Activated T-cell treated with anti-CD3 and anti-CD28 coated beads, Interleukin-2, amount 50 U/mL, for 24 hours (primary cell): Measurements from ENCODE around the gene TULP4.

ENCODE experiments used
- DNase-seq: peaks from one replicate; pipeline ENCODE4 v3.0.0-alpha.2; 2020
- H3K27ac Mint-ChIP-seq: 2 replicates; pipeline ENCODE4 v1.8.0; 2020; ENCODE audit warnings: mild to moderate bottlenecking, mixed read lengths
- H3K27me3 Mint-ChIP-seq: 2 replicates; pipeline ENCODE4 v1.8.0; 2020; ENCODE audit warnings: mixed read lengths
- H3K36me3 Mint-ChIP-seq: 2 replicates; pipeline ENCODE4 v1.8.0; 2020; ENCODE audit warnings: low read depth, mixed read lengths
- H3K4me1 Mint-ChIP-seq: 2 replicates; pipeline ENCODE4 v1.8.0; 2020; ENCODE audit warnings: low read depth, mixed read lengths
- H3K4me3 Mint-ChIP-seq: 2 replicates; pipeline ENCODE4 v1.8.0; 2020; ENCODE audit warnings: mild to moderate bottlenecking, moderate library complexity, mixed read lengths
- H3K9me3 Mint-ChIP-seq: 2 replicates; pipeline ENCODE4 v1.8.0; 2020; ENCODE audit warnings: mixed read lengths

TULP4 gene

DNA sequence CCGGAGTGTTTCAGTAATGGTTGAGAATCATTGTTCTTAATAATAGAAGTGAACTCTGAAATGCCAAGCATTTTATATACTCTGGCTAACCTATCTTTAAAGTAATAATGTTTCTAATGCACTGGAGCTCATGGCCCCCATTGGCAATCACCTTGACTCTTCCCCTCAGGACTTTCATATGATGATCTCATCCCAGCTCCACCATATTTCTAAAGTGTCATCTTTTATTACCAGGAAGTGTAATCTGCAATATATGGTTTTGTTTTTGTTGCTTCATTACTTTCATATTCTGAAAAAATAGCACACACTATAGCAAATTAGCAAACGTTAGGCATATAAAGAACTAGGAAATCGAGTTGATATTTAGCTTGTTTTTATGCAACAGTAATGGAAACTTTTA, 60.3 kb downstream of the TULP4 start:
- no peak overlapping the region for H3K4me3 Mint-ChIP-seq
- H3K4me1 Mint-ChIP-seq = peaks cover 4% of the 10 kb centered on the region
- H3K9me3 Mint-ChIP-seq = no peaks in the 10 kb centered on the region
- no peaks in the 10 kb centered on the region for H3K36me3 Mint-ChIP-seq
- DNase-seq = no peak
- H3K27ac Mint-ChIP-seq = no peak overlapping the region
- H3K27me3 Mint-ChIP-seq = no peaks in the 10 kb centered on the region

- no peak overlapping the region for H3K4me3 Mint-ChIP-seq
- peaks cover 4% of the 10 kb centered on the region for H3K4me1 Mint-ChIP-seq
- H3K9me3 Mint-ChIP-seq = no peaks in the 10 kb centered on the region
- H3K36me3 Mint-ChIP-seq = no peaks in the 10 kb centered on the region
- H3K27me3 Mint-ChIP-seq = no peaks in the 10 kb centered on the region
- H3K27ac Mint-ChIP-seq = no peak overlapping the region
- no peak for DNase-seq
Observed at GRCh38 chr6:158373214-158373613, 60.9 kb downstream of the TULP4 start.

GRCh38 chr6:158374020-158374419, 61.8 kb downstream of the TULP4 start:
- Mint-ChIP-seq H3K9me3 (no peaks in the 10 kb centered on the region), H3K36me3 (no peaks in the 10 kb centered on the region), H3K4me1 (peaks cover 4% of the 10 kb centered on the region), H3K27ac (no peak overlapping the region), H3K27me3 (no peaks in the 10 kb centered on the region), H3K4me3 (no peak overlapping the region)
- no peak for DNase-seq

- H3K27ac Mint-ChIP-seq = no peak overlapping the region
Observed at GRCh38 chr6:158376631-158377081, 64.4 kb downstream of the TULP4 start.

DNA sequence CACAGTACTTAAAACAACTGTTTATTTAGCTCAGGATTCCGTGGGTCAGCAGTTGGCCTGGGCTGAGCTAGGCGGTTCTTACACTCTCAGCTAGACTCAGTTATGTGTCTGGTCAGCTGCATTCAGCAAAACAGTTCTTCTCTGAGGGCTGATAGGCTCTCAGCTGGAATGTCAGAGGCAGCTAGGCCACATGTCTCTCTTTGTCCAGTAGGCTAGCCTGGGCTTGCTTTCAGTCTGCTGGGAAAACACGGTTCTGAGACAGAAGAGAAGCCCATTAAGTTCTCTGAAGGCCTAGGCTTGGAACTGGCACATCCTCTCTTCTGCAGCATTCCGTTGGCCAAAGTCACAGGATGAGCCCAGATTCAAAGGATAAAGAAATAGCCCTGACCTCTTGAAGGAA, 65.6 kb downstream of the TULP4 start:
- DNase-seq = no peak
- Mint-ChIP-seq H3K36me3 (no peaks in the 10 kb centered on the region), H3K4me1 (peaks cover 6% of the 10 kb centered on the region), H3K27me3 (no peaks in the 10 kb centered on the region), H3K27ac (no peak overlapping the region), H3K9me3 (no peaks in the 10 kb centered on the region), H3K4me3 (no peak overlapping the region)

More at GRCh38 chr6:158376631-158377081, 64.4 kb downstream of the TULP4 start:
- Mint-ChIP-seq H3K36me3 (no peaks in the 10 kb centered on the region), H3K4me1 (peaks cover 11% of the 10 kb centered on the region), H3K9me3 (no peaks in the 10 kb centered on the region), H3K27me3 (no peaks in the 10 kb centered on the region), H3K4me3 (no peak overlapping the region)
- DNase-seq = no peak

DNA sequence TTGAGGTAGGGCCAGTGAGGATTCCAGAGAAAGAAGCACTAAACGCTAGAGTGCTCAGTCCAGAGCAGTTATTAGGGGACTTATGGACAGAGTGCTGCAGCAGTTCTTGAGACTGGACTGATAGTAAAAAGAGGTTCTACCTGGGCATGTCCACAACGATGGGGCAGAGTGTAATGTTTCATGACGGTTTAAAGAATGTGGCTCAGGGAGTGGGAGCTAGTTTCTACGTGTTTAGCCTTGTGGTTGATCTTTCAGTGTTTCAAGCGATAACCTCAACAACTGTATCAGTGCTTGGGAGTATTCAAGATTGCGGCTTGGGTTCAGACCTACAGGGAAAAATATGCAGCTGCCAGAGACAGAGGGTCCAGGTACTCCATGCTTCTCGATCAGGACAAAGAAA, 67.1 kb downstream of the TULP4 start:
- Mint-ChIP-seq H3K4me1 (peaks cover 6% of the 10 kb centered on the region), H3K9me3 (no peaks in the 10 kb centered on the region), H3K27ac (no peak overlapping the region), H3K4me3 (no peak overlapping the region), H3K27me3 (no peaks in the 10 kb centered on the region), H3K36me3 (no peaks in the 10 kb centered on the region)
- no peak for DNase-seq

DNA sequence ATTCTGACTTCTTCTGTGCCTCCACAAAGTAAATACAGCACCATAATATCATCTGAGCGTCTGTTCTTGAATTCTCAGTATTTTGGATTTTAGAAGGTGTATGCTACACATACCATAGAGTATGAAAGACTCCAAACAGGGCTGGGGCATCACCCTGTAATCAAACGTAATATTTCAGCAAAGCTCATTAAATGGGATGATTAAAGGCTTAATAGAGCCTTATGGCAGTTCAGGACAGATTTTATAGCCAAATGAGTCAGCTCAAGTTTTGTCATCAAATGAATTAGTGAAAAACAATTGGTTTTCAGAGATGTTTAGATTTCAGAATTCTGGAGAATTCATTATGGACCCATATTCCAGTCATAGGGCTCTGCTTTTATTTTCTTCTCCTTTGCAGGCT, 68.9 kb downstream of the TULP4 start:
- Mint-ChIP-seq H3K9me3 (no peaks in the 10 kb centered on the region), H3K4me3 (no peak overlapping the region), H3K4me1 (peaks cover 6% of the 10 kb centered on the region), H3K36me3 (no peaks in the 10 kb centered on the region), H3K27me3 (no peaks in the 10 kb centered on the region), H3K27ac (no peak overlapping the region)
- DNase-seq = no peak

DNA sequence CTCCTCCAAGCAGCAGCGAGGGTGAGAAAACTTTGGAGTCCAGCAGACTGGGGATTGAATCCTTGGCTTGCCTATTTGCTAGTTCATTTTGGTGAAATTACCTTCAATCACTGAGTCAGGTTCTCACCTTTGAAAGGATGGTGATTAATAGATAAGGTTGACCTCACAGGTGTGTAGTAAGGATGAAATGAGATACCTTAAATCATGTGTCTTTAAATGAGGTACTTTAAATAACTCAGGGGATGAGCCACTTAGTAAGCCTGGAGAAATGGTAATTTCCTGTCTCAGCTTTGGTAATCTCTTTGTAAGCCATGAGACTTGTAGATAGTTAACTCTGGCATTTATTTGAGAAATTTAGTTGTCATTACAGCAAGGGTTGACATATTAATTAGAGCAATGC, 70.2 kb downstream of the TULP4 start:
- Mint-ChIP-seq H3K4me3 (no peak overlapping the region), H3K27ac (no peak overlapping the region), H3K9me3 (no peaks in the 10 kb centered on the region), H3K36me3 (no peaks in the 10 kb centered on the region), H3K4me1 (peaks cover 9% of the 10 kb centered on the region), H3K27me3 (no peaks in the 10 kb centered on the region)
- DNase-seq = no peak

DNA sequence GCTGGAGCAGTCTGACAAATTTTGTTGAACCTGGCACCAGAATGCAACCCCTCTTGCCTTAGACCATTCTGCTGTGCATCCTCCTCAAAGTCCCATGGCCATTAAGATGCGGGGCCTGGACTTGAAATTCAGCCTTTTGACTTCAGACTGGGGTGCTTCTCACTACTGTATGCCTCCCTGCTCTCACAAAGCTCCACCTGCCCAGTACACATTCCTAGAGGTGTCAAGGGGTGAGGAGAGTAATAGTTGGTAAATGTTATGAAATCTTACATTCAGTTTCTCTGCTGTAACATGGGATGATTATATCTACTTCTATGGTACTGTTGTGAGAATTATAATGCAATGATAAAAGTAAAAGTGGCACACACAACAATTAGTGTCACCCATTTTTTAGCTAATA, 70.8 kb downstream of the TULP4 start:
- no peaks in the 10 kb centered on the region for H3K36me3 Mint-ChIP-seq
- H3K4me1 Mint-ChIP-seq = peaks cover 9% of the 10 kb centered on the region
- H3K4me3 Mint-ChIP-seq = no peak overlapping the region
- H3K9me3 Mint-ChIP-seq = no peaks in the 10 kb centered on the region
- DNase-seq = no peak
- no peaks in the 10 kb centered on the region for H3K27me3 Mint-ChIP-seq
- no peak overlapping the region for H3K27ac Mint-ChIP-seq

- H3K4me3 Mint-ChIP-seq = no peak overlapping the region
- peaks cover 9% of the 10 kb centered on the region for H3K4me1 Mint-ChIP-seq
Observed at GRCh38 chr6:158383542-158383941, 71.3 kb downstream of the TULP4 start.

GRCh38 chr6:158384671-158385110, 72.4 kb downstream of the TULP4 start:
- Mint-ChIP-seq H3K27me3 (no peaks in the 10 kb centered on the region), H3K36me3 (no peaks in the 10 kb centered on the region), H3K4me3 (no peak overlapping the region), H3K4me1 (peaks cover 9% of the 10 kb centered on the region), H3K27ac (no peak overlapping the region), H3K9me3 (no peaks in the 10 kb centered on the region)
- DNase-seq = no peak

More at GRCh38 chr6:158383542-158383941, 71.3 kb downstream of the TULP4 start:
- no peaks in the 10 kb centered on the region for H3K27me3 Mint-ChIP-seq
- no peak overlapping the region for H3K27ac Mint-ChIP-seq
- H3K9me3 Mint-ChIP-seq = no peaks in the 10 kb centered on the region
- H3K36me3 Mint-ChIP-seq = no peaks in the 10 kb centered on the region
- no peak for DNase-seq

GRCh38 chr6:158387036-158387435, 74.8 kb downstream of the TULP4 start:
- peaks cover 2% of the 10 kb centered on the region for H3K9me3 Mint-ChIP-seq
- H3K27me3 Mint-ChIP-seq = no peaks in the 10 kb centered on the region
- H3K4me3 Mint-ChIP-seq = no peak overlapping the region
- no peak overlapping the region for H3K27ac Mint-ChIP-seq
- H3K36me3 Mint-ChIP-seq = peaks cover 1% of the 10 kb centered on the region
- H3K4me1 Mint-ChIP-seq = peaks cover 4% of the 10 kb centered on the region
- no peak for DNase-seq

DNA sequence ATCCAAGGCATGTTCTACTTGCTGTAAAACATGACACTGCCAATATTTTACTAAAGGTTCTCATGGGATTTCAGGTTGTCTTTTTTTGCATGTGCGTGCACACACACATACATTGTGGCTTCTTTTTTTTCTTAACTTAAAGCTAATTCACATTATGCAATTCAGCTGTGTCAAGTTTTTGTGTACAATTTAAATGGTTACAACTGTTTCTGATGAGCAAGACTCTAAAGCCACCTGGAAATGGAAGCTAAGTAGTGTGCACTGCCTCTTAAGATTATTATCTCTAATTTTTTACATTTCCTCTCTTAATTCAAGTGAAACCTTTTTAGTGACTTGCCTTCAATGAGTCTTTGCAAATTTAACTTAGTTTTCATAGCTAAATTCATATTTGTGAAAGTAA, 75.3 kb downstream of the TULP4 start:
- H3K4me3 Mint-ChIP-seq = no peak overlapping the region
- no peaks in the 10 kb centered on the region for H3K27me3 Mint-ChIP-seq
- H3K36me3 Mint-ChIP-seq = peaks cover 4% of the 10 kb centered on the region
- peaks cover 4% of the 10 kb centered on the region for H3K4me1 Mint-ChIP-seq
- no peak for DNase-seq
- H3K27ac Mint-ChIP-seq = no peak overlapping the region
- peaks cover 2% of the 10 kb centered on the region for H3K9me3 Mint-ChIP-seq

- no peak for DNase-seq
- H3K9me3 Mint-ChIP-seq = peaks cover 2% of the 10 kb centered on the region
- peaks cover 11% of the 10 kb centered on the region for H3K36me3 Mint-ChIP-seq
- peaks cover 4% of the 10 kb centered on the region for H3K4me1 Mint-ChIP-seq
- no peak overlapping the region for H3K4me3 Mint-ChIP-seq
- no peak overlapping the region for H3K27ac Mint-ChIP-seq
- no peaks in the 10 kb centered on the region for H3K27me3 Mint-ChIP-seq
Observed at GRCh38 chr6:158388727-158389126, 76.5 kb downstream of the TULP4 start.

DNA sequence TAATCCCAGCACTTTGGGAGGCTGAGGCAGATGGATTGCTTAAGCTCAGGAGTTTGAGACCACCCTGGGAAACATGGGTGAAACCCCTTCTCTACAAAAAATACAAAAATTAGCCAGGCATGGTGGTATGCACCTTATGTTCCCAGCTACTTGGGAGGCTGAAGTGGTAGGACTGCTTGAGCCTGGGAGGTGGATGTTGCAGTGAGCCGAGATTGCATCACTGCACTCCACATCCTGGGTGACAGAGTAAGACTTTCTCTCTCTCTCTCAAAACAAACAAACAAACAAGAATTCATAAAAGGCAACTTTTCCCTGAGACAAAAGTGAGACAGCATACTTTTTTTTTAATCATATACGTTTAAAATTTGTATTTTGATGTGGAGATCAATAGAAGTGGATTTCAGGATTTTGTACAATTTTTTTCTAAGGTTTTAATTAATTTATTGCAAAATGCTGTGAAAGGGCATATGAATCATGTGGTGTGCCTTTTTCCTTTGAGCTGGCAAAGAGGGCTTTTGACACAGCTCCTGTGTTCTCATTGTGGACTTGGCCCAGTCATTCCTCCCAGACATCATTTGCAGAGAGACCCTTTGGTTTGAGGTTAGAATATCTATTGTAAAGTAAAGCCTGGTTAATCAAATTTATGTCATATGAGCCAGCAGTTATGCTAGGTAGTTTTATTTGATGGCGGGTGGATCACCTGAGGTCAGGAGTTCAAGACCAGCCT, 77.1 kb downstream of the TULP4 start:
- no peak for DNase-seq
- Mint-ChIP-seq H3K4me1 (peaks cover 8% of the 10 kb centered on the region), H3K36me3 (peaks cover 13% of the 10 kb centered on the region), H3K4me3 (no peak overlapping the region), H3K27me3 (no peaks in the 10 kb centered on the region), H3K27ac (no peak overlapping the region), H3K9me3 (peaks cover 2% of the 10 kb centered on the region)

DNA sequence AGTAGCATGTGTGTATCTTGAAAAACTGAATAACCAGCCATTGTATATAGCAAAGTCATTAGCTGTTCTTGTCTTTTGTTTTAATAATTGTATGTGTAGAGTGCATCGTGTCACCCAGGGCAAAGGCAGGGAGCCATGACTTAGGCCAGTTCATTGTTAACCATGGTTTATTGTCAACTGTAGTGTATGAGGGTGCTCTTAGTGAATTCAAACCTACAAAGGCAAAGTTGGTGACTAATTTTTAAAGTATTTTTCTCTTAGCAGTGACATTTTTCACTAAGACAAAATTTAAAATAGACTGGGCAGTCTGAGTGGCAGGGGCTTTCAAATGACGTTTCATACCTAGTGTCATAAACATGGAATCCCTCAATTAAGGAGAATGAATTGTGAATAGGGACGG, 79.0 kb downstream of the TULP4 start:
- Mint-ChIP-seq H3K4me3 (no peak overlapping the region), H3K9me3 (peaks cover 2% of the 10 kb centered on the region), H3K27me3 (no peaks in the 10 kb centered on the region), H3K36me3 (peaks cover 13% of the 10 kb centered on the region), H3K4me1 (peaks cover 15% of the 10 kb centered on the region), H3K27ac (no peak overlapping the region)
- DNase-seq = no peak
